Stimulated activated CD4-positive, alpha-beta T cell treated with anti-CD3 and anti-CD28 coated beads, TNF-alpha, amount 100 ng/mL, for 1 hour (primary cell): Measurements from ENCODE around the gene SBF1.

Experiments
- DNase-seq, 3 donors: peaks; one replicate each; pipeline ENCODE4 v3.0.0-alpha.2; 2020; ENCODE audit warnings: low read depth in 3 of 3, low spot score in 1 of 3

Gene SBF1

DNA sequence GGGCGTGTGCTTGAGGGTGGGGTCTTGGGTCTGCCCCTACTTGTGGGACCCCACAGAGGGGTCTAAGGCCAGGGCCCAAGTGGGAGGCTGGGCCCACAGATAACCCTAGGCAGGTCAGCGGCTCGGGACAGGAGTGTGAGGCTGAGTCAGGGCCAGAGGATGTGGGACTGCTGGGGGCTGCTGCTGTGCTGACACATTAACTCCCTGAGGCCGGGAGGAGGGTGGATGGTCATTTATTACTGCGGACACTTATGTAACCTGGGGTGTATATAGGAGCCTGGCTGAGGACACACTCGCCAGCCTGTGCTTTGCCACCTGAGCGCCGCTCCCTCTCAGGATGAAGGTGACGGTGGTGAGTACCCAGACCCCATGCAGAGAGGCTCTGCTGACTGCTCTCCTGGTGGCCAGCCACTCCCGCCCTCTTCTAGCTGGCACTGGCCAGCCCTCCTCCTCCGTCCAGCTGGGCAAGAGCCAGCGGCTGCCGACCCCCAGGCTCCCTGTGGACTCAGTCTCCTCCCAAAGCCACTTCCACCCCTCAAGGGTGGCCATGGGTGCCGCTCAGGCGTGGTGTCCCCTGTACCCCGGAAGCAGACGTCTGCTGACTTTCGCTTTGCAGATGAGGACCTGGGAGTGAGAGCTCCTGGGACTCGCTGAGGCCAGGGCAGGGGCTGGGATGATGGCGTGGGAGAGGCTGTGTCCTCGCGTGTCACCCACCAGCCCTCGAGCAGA lies 11.9 kb upstream of the SBF1 start, which contains the start of gene MIOX:
MIOX (plus strand) TSS at position 299 of the 729 bp plus-strand sequence; CDS start at position 338, 39 bp downstream.
- DNase-seq: no peak

DNA sequence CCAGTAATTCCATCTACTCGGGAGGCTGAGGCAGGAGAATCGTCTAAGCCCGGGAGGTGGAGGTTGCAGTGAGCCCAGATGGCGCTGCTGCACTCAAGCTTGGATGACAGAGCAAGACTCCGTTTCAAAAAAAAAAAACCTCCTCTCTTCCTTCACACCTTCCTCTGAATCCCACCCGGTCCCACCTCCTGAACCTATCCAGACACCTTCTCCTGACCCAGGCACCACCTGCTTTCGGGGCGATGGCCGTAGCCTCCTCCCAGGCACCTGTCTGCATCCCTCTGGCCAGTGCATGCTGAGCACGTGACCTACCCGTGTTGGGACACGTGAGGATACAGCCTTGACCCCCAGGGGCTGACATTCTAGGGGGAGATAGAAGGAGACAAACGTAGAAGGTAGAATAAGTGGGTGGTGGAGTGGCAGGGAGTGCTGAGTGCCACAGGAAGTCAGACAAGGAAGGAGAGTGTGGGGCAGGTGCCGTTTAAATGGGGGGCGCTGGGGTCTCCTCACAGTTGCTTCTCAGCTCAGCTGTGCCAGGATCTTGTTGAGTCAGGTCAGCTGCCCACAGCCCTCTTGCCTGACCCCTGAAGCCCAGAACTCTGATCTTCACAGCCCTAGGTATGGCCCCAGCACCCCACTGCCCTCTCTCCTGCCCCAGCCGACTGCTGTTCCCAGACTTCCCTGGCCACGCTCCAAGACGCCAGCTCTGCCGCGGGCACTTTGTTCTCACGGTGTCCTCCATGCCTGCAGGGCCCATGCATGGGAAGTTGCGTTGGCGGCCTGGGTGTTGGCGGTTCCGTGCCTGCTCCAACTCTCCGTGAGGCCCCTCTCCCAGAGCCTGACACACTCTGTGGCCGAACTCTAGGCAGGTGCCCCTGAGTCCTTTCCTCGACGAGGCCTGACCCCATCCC lies 10.6 kb upstream of the SBF1 start:
- DNase-seq: no peak

DNA sequence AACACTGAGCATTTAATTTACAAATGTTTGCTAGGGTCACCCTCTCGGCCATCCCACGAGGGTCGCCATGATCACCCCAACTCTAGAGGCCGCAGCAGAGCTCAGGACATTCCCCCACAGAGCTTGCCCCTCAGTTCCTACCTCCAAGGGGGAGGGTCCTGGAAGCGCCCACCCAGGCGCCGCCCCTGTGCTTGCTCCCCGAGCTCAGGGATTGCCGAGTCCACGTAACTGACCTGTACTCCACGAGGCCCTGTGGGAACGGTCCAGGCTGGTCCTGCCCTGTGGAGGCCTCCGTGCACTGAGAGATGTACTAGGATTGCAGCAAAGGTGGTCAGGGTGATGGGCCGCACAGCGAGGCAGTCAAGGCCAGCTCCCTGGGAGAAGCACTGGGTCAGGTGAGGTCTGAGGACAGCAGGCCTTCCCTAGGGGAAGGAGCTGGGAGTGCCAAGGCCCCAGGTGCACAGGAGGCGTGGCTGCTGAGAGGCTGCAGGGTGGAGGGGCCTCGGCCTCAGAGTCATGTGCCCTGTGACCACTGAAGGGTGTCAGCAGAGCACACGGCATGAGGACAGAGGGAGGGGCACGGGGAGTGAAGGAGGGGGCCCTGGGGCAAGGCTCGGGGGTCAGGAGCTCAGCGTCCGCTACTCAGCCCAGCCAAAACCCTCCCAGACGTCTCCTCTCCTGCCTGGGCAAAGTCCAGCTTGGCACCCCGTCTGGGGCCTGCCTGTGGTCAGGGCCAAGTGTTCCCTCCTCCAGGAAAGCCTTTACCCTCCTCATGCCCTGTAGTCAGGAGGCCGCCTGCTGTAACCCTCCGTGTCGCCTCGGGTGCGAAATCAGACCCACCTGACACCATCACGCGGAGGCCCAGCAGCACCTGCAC lies 9.4 kb upstream of the SBF1 start:
- no peak for DNase-seq

DNA sequence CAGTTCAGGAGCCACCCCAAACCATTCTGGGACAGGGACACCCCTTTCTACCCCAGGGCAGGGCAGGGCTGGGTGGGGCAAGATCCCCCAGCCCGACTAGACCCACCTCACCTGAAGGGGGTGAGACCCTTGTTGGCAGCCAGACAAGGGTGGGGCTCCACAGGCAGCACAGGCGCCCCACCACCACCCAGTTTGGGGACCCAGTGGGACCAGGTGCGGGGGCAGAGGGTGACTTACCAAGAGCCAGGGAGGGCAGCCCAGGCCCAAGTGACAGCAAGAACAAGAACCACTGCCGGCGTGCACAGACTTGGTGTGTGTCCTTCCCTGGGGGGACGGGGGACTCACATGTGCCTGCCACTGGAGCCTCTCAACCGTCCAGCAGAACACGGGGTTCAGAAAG lies 8.7 kb upstream of the SBF1 start:
- DNase-seq: no peak

DNA sequence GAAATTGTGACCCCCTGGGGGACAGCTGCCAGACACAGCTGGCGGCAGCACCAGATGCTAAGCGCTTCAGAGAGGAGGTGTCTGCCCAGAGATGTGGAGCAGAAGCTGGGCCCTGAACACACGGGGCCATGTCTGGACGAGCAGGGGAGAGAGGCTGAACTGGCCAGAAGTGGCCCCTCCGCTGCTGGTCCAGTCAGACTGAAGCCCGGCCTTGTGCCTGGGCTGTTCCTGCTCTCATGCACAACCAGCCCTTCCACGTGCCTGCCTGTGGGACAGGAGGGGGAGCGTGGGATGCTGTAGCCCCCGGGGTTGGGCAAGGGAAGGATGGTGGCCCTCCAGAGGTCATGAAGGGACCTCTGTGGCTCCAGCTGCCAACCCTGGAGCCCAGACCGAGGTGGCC lies 8.3 kb upstream of the SBF1 start:
- no peak for DNase-seq

DNA sequence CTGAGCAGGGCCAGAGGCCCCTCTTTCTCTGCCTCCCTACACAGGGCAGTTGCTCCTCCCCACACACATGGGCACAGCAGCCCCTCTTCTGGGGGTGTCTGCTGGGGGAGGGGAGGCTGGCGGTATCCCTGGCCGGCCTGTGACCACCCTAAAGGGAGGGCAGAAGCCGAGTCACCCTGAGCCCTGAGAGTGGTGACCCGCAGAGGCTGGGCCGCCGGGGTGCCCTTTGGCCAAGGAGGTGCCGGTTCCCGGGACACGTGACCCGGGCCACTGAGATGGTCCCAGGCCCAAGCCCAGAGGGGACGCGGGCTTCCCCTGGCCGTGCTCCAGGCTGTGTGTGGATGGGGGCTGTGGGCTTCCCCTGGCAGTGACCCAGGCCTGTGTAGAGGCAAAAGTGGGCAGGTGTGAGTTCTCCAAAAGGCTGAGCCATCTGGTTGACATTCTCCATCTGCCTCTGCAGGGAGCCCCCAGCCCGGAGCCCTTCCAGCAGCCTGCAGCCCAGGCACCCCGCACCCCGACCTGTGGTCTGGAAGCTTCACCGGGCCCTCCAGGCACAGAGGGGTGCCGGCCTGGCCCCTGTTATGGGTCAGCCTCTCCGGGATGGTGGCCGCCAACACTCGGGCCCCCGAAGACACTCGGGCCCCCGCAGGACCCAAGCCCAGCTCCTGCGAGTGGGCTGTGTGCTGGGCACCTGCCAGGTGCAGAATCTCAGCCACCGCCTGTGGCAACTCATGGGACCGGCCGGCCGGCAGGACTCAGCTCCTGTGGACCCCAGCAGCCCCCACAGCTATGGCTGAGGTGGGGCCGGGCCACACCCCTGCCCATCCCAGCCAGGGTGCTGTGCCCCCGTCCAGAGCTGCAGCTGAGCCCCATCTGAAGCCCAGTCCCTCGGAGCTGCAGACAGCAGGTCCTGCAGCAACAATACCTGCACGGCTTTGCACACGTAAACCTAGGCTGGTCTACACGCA lies 7.6 kb upstream of the SBF1 start:
- DNase-seq: no peak

DNA sequence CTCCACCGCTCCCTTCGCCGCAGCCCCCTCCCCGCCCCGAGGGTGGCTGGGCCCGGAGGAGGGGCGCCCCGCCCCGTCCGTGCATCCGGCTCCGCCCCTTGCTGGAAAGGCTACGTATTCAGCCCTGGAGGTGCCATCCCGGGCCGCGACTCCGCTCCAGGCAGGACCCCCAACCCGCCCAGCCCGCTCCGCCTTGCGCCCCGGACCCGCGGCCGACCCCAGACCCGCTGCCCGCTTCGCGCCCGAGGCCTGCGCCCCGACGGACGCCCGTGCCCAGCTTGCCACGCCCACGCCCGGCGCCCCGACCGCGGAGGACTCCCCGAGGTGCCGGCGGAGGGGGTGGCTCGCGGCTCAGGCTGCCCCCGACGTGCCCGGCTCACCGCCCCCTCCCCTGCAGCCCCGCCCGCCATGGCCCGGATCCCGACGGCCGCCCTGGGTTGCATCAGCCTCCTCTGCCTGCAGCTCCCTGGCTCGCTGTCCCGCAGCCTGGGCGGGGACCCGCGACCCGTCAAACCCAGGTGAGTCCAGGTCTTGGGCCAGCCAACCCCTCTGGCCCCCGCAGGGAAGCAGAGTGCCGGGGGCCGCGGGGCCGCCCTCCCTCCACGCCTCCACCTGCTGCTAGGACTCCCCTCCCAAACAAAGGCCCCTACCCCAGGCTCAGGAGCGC lies 6.7 kb upstream of the SBF1 start, which contains the start of gene ADM2:
ADM2 (plus strand) TSS at position 104 of the 667 bp plus-strand sequence; CDS start at position 409, 305 bp downstream.
- peak; percentile 28 to 61 (median 41) for DNase-seq

DNA sequence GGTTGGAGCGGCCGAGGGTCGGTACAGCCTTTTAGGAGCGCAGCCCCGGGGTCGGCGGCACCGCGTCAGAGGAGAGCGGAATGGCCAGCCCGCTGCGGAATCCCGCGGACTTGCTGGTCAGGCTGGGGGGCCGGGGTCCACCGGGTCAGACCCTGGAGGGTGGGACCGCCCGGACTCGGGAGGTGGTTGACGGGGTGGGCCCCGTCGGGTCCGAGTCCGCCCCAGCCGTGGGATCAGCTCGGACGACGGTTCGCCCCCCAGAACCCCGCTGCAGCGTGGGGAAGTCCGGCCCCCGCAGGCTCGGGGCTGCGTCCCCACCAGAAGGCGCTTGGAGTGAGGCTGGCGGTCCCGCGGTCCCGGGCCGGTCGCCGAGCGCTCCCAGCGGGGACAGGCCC lies 6.2 kb upstream of the SBF1 start:
- DNase-seq: no peak

DNA sequence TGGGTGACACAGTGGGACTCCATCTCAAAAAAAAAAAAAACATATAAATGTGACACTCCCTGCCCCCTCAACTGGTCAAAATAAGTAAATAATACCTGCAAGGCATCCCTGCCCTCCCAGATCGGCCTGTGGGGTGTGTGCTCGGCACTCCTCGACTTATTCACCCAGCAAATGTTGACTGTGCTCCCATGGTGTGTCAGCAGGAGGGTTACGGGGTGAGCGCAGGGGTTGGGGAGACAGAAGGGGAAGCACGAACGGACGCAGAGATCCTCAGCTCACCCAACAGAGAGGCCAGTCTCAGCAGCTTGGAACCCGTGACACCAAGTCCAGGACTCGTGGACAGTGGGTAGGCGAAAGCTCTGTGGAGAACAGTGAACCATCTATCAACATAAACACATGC lies 4.9 kb upstream of the SBF1 start:
- no peak for DNase-seq

DNA sequence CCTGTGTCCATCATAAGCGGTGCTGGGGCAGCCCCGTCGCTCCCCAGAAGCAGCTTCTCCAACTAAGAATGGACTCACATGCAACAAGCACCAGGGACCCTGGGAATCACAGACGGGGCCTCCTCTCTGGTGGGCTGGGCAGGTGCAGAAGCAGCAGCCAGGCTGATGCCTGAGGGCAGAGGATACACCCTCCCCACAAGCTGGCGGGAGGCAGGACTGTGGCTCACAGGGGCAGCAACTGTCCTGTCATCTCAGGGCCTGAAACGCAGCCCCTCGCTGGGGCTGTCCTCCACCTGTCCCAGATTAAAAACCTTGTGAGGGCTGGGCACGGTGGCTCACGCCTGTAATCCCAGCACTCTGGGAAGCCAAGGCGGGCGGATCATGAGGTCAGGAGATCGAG lies 3.1 kb upstream of the SBF1 start:
- no peak for DNase-seq

DNA sequence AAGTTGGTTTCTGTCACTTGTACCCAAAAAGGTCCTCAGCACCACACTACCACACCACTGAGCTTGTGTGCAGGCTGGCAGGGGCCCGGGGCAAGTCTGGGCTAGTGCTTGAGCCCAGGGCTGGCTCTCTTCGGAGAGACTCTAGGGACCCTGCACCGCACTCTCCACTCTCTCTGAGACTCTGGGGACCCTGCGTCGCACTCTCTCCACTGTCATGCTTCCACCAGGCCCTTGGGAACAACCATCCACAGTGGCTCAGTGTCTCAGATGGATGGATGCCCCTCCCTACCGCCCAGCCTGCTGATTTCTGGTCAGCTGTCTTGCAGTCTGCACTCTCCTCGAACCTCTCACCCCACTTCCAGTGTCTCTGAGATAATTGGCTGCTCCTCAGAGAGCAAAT lies 2.0 kb upstream of the SBF1 start:
- no peak for DNase-seq

DNA sequence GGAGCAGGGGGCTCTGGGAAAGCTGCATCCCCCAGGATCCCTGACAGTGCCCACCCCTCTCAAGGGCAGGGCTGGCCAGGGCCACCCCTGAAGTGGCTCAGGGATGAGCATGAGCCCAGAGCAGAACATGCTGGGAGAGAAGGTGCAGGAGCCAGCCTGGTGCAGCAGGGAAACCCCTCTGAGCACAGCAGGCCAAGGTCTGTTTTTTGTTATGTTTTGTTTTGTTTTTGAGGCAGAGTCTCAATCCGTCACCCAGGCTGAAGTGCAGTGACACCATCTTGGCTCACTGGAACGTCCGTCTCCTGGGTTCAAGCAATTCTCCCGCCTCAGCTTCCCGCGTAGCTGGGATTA lies 792 bp upstream of the SBF1 start:
- no peak for DNase-seq

DNA sequence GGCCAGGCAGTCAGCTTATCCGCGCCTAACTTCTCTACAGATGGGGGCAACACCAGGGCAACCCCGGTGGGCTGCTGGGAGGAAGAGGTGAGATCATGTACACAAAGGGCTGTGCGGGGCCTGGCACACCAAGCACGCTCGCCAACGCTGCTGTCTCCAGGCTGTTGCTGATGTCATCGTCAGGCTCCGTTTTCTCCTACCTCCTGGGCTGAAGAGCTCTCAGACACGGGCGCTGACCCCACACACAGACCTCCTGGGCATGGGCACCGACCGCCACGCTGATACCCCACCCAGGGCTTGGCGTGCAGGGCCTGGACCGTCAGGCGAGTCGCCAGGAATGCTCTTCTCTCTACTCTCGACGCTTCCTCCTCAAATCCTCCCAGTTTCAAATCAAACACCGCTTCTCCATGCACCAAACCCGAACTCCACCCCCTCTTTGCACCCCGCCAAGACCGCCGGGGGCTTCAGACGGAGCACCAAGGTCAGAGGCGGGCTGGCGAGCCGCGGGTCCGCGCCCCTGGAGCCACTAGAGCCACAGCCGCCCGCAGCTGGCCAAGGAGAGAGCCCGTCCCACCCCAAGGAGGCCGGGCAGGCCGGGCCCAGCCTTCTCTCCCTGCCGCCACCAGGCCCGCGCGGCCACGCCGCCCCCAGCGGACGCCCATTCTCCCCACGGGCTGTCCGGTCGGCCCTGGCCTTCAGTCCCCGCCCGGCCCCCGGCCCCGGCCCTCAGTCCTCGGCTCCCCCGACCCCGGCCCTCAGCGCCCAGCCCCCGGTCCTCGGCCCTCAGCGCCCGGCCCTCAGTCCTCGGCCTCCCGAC lies 772 bp downstream of the SBF1 start:
- no peak for DNase-seq

DNA sequence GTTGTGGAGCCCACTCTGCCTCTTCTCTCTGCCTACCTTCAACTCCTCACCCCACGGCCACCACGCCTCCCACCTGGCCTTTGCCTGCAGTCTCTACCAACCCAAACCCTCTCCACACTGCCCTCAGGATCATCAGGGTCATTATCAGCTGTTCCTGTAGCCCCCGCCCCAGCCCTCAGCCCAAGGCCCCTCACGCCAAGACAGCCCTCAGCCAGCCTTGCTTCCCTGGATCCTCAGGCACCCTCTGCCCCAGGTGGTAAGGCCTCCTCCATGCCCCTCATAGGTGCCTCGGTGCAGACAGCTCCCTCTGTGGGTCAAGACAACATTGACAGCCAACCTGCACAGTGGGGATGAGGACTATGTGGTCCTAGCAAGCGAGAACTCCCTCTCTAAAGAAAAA lies 1.7 kb downstream of the SBF1 start:
- DNase-seq: no peak

DNA sequence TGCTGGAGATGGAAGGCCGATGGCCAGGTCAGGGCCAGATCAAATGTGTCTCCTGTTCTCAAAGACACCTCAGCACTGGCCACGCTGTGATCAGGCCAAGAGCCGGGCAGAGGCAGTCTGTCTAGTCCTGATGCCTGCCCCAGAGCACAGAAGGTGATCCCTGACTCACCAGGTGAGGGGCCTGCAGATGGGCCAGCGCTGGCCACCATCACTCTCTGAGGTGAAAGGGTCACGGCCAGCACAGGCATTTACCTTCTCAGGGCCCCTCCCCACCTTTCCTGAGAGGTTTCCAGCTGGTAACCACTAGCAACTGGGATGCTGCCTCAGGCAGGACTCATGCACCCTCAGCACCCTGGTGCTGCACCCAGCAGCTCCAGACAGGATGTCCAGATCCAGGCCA lies 2.9 kb downstream of the SBF1 start:
- no peak for DNase-seq

DNA sequence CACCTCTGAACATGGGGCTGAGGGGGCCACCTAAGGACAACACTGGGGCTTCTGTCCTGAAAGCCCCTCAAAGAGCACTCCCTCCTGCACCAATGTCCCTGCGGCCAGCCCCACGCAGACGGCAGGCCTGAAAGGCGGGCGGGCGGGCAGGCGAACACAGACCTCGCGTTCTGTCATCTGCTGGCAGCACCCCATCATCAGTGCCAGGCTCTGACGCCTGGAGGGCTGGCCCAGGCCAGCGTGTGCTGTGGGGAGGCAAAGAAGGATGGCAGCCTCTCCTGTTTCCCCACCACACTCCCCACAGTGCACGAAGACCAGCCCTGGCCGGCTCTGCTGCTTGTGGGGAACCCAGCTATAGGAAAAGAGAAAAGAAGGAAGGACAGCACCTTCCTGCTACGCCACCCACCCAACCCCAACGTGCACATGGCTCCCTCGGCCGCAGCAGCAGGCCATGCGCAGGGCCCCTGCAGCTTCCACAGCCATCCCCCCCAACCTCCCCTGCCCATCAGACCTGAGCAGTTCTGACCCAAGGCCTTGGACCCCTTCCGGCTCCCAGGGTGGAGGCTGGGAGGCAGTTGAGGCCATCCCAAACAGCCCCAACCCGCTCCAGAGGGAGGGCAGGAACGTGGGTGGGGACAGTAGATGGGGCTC lies 3.5 kb downstream of the SBF1 start:
- DNase-seq: no peak

DNA sequence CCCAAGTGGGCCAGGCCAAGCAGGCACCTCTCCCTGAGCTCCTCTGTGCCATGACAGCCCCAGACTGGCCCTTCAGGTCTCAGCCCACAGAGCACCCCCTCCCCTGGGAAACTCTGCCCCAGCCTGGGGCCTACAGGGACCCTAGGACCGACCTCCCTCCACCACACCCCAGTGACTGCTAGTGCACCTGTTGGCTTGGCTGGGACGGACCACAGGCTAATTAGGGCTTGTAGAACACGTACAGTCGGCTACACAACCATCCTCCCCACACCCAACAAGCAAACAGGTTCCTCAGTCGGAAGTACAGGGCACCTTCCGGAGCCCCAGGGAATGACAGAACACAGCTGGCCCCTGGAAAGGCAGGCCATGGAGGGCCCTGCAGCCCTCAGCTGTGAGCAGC lies 4.3 kb downstream of the SBF1 start:
- DNase-seq: no peak
